ENCODE data around the gene SLC66A2.

Gene SLC66A2

GRCh38 chr18:79939096-79939495 lies 12.4 kb downstream of the SLC66A2 start:
- no peak overlapping the region for H3K27ac ChIP-seq (ENCODE audit: low read depth, low read length, poor library complexity, severe bottlenecking)
- H3K36me3 ChIP-seq (ENCODE audit: insufficient read depth, low read length), result peaks cover 70% of the 10 kb centered on the region
- H3K9ac ChIP-seq (ENCODE audit: low read length), result no peak overlapping the region
- TF ChIP-seq CTCF (IDR thresholded peaks at IDR 0.05; ENCODE audit: low read length) (no peak), EZH2 (IDR thresholded peaks at IDR 0.05; ENCODE audit: borderline replicate concordance, low read length) (no peak)
- no peaks in the 10 kb centered on the region for H3F3A ChIP-seq (ENCODE audit: insufficient read depth, low read length)
- peaks cover 4% of the 10 kb centered on the region for H3K4me1 ChIP-seq (ENCODE audit: insufficient read depth, low read length, severe bottlenecking)
- no peaks in the 10 kb centered on the region for H3K27me3 ChIP-seq (ENCODE audit: insufficient read depth, low read length)
- H3K79me2 ChIP-seq (ENCODE audit: insufficient read depth, low read length), result no peaks in the 10 kb centered on the region
- H2AFZ ChIP-seq (ENCODE audit: low read length), result no peak overlapping the region
- no peaks in the 10 kb centered on the region for H3K9me2 ChIP-seq (ENCODE audit: low read depth, low read length)
- H3K9me3 ChIP-seq (ENCODE audit: low read length), result no peaks in the 10 kb centered on the region
- no peak overlapping the region for H3K4me3 ChIP-seq (ENCODE audit: low read depth, low read length, poor library complexity, severe bottlenecking)
- no peak overlapping the region for H3K4me2 ChIP-seq (ENCODE audit: low read length)
- H4K20me1 ChIP-seq (ENCODE audit: insufficient read depth, low read length), result no peaks in the 10 kb centered on the region

- Histone ChIP-seq H3K9me2 (ENCODE audit: low read depth, low read length) (no peaks in the 10 kb centered on the region), H3K4me3 (ENCODE audit: low read depth, low read length, poor library complexity, severe bottlenecking) (no peak overlapping the region), H3K27ac (ENCODE audit: low read depth, low read length, poor library complexity, severe bottlenecking) (no peak overlapping the region), H3K79me2 (ENCODE audit: insufficient read depth, low read length) (no peaks in the 10 kb centered on the region), H3K4me2 (ENCODE audit: low read length) (no peak overlapping the region), H3K27me3 (ENCODE audit: insufficient read depth, low read length) (no peaks in the 10 kb centered on the region), H3K9ac (ENCODE audit: low read length) (no peak overlapping the region), H3F3A (ENCODE audit: insufficient read depth, low read length) (no peaks in the 10 kb centered on the region), H3K4me1 (ENCODE audit: insufficient read depth, low read length, severe bottlenecking) (peaks cover 4% of the 10 kb centered on the region), H2AFZ (ENCODE audit: low read length) (no peak overlapping the region), H3K9me3 (ENCODE audit: low read length) (no peaks in the 10 kb centered on the region), H3K36me3 (ENCODE audit: insufficient read depth, low read length) (peaks cover 74% of the 10 kb centered on the region), H4K20me1 (ENCODE audit: insufficient read depth, low read length) (no peaks in the 10 kb centered on the region)
- no peak for TF ChIP-seq EZH2 (IDR thresholded peaks at IDR 0.05; ENCODE audit: borderline replicate concordance, low read length)
- no peak for TF ChIP-seq CTCF (IDR thresholded peaks at IDR 0.05; ENCODE audit: low read length)
These were observed 13.3 kb downstream of the SLC66A2 start for GRCh38 chr18:79938196-79938595.

- 0 out of 2 replicates have a peak, but pooled peaks cover 3% of the 10 kb centered on the region for H3K9me3 ChIP-seq (ENCODE audit: low read length)
- H3K79me2 ChIP-seq (ENCODE audit: insufficient read depth, low read length), result no peaks in the 10 kb centered on the region
- no peaks in the 10 kb centered on the region for H3F3A ChIP-seq (ENCODE audit: insufficient read depth, low read length)
- no peaks in the 10 kb centered on the region for H4K20me1 ChIP-seq (ENCODE audit: insufficient read depth, low read length)
- TF ChIP-seq EZH2 (IDR thresholded peaks at IDR 0.05; ENCODE audit: borderline replicate concordance, low read length) (no peak), CTCF (IDR thresholded peaks at IDR 0.05; ENCODE audit: low read length) (no peak)
- no peak overlapping the region for H2AFZ ChIP-seq (ENCODE audit: low read length)
- H3K36me3 ChIP-seq (ENCODE audit: insufficient read depth, low read length), result peaks cover 76% of the 10 kb centered on the region
- H3K27me3 ChIP-seq (ENCODE audit: insufficient read depth, low read length), result no peaks in the 10 kb centered on the region
- no peak overlapping the region for H3K9ac ChIP-seq (ENCODE audit: low read length)
- H3K4me1 ChIP-seq (ENCODE audit: insufficient read depth, low read length, severe bottlenecking), result peaks cover 4% of the 10 kb centered on the region
- H3K4me3 ChIP-seq (ENCODE audit: low read depth, low read length, poor library complexity, severe bottlenecking), result no peak overlapping the region
- no peaks in the 10 kb centered on the region for H3K9me2 ChIP-seq (ENCODE audit: low read depth, low read length)
- H3K4me2 ChIP-seq (ENCODE audit: low read length), result no peak overlapping the region
- no peak overlapping the region for H3K27ac ChIP-seq (ENCODE audit: low read depth, low read length, poor library complexity, severe bottlenecking)
These were observed 14.2 kb downstream of the SLC66A2 start for GRCh38 chr18:79937103-79937860.
